Occipital lobe (tissue), 2 donors: Measurements from ENCODE around the gene C10orf67. TPM values are rescaled to one million over a fixed set of nuclear protein-coding genes. Genes with fewer than 3 reads are reported as not detected.
"Not testable (repeated sequence)": the region's sequence is repeated elsewhere in the genome, so short reads cannot be mapped to it uniquely, and the experiment has no call there.

Experiments used
- DNase-seq: peaks from one replicate; lab custom pipeline; 2025; lab: John Stamatoyannopoulos, UW
- total RNA-seq: library from RNA; depleted of rRNA; stranded (reverse); fragments of >200 nt; gene quantifications from one replicate; pipeline ENCODE4 v1.2.3, GENCODE V29; 2014

The C10orf67 gene
- total RNA-seq, 1 donor from 2014 or later = 0.16 TPM

GRCh38 chr10:23326544-23327307, 17.9 kb downstream of the C10orf67 start:
- DNase-seq = no peak

- DNase-seq = no peak
These were observed 19.5 kb downstream of the C10orf67 start for GRCh38 chr10:23325132-23325531.

GRCh38 chr10:23324351-23324750, 20.2 kb downstream of the C10orf67 start:
- no peak for DNase-seq

- no peak for DNase-seq
These were observed 22.5 kb downstream of the C10orf67 start for GRCh38 chr10:23322082-23322481.

- DNase-seq = no peak
These were observed 24.8 kb downstream of the C10orf67 start for GRCh38 chr10:23319835-23320234.

GRCh38 chr10:23318359-23318758, 26.2 kb downstream of the C10orf67 start:
- no peak for DNase-seq

GRCh38 chr10:23317416-23317815, 27.2 kb downstream of the C10orf67 start:
- DNase-seq = no peak

GRCh38 chr10:23316406-23316805, 28.2 kb downstream of the C10orf67 start:
- no peak for DNase-seq

- DNase-seq = no peak
These were observed 28.6 kb downstream of the C10orf67 start for GRCh38 chr10:23315966-23316365.

GRCh38 chr10:23314835-23315239, 29.8 kb downstream of the C10orf67 start:
- DNase-seq = no peak

- DNase-seq = no peak
These were observed 33.6 kb downstream of the C10orf67 start for GRCh38 chr10:23311034-23311433.

- DNase-seq = no peak
These were observed 34.2 kb downstream of the C10orf67 start for GRCh38 chr10:23310404-23310803.

GRCh38 chr10:23299961-23300360, 44.6 kb downstream of the C10orf67 start:
- DNase-seq = not testable (repeated sequence)

GRCh38 chr10:23294638-23295247, 49.9 kb downstream of the C10orf67 start:
- DNase-seq = no peak

GRCh38 chr10:23293973-23294590, 50.5 kb downstream of the C10orf67 start:
- DNase-seq = no peak

- DNase-seq = no peak
These were observed 51.4 kb downstream of the C10orf67 start for GRCh38 chr10:23293145-23293724.

- peak; percentile 7 for DNase-seq
These were observed 52.9 kb downstream of the C10orf67 start for GRCh38 chr10:23291551-23292334.

GRCh38 chr10:23284674-23285335, 59.8 kb downstream of the C10orf67 start:
- no peak for DNase-seq

GRCh38 chr10:23284155-23284554, 60.4 kb downstream of the C10orf67 start:
- no peak for DNase-seq

- DNase-seq = no peak
These were observed 60.9 kb downstream of the C10orf67 start for GRCh38 chr10:23283680-23284079.

- DNase-seq = no peak
These were observed 63.6 kb downstream of the C10orf67 start for GRCh38 chr10:23281044-23281433.
